ENCODE measurements around the gene PRKN. TPM values are rescaled to one million over a fixed set of nuclear protein-coding genes. Genes with fewer than 3 reads are reported as not detected.

Gene PRKN
- total RNA-seq, 2 donors from 2014 or later = 15.7 to 19.3 TPM

- no peak overlapping the region for H3K4me3 ChIP-seq
- H3K36me3 ChIP-seq = no peaks in the 10 kb centered on the region
- TF ChIP-seq, protein P1, sequence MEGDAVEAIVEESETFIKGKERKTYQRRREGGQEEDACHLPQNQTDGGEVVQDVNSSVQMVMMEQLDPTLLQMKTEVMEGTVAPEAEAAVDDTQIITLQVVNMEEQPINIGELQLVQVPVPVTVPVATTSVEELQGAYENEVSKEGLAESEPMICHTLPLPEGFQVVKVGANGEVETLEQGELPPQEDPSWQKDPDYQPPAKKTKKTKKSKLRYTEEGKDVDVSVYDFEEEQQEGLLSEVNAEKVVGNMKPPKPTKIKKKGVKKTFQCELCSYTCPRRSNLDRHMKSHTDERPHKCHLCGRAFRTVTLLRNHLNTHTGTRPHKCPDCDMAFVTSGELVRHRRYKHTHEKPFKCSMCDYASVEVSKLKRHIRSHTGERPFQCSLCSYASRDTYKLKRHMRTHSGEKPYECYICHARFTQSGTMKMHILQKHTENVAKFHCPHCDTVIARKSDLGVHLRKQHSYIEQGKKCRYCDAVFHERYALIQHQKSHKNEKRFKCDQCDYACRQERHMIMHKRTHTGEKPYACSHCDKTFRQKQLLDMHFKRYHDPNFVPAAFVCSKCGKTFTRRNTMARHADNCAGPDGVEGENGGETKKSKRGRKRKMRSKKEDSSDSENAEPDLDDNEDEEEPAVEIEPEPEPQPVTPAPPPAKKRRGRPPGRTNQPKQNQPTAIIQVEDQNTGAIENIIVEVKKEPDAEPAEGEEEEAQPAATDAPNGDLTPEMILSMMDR (IDR thresholded peaks at IDR 0.05) = peak in 1 of 2 donors; percentile 59
- H3K4me1 ChIP-seq = peaks cover 0 to 11% of the 10 kb centered on the region in 2 donors
- H3K9me3 ChIP-seq = no peaks in the 10 kb centered on the region
- no peak for DNase-seq (ENCODE audit: low spot score)
- H3K27ac ChIP-seq = no peak overlapping the region
- H3K27me3 ChIP-seq = no peaks in the 10 kb centered on the region
Observed at GRCh38 chr6:161618831-161619454, 1108.6 kb downstream of the PRKN start.

GRCh38 chr6:161613711-161614110 lies 1113.9 kb downstream of the PRKN start:
- Histone ChIP-seq H3K4me1 (no peaks in the 10 kb centered on the region), H3K4me3 (no peak overlapping the region), H3K27me3 (no peaks in the 10 kb centered on the region), H3K36me3 (no peaks in the 10 kb centered on the region), H3K9me3 (peaks cover 0 to 9% of the 10 kb centered on the region in 2 donors), H3K27ac (no peak overlapping the region)
- no peak for DNase-seq (ENCODE audit: low spot score)
- TF ChIP-seq, protein P1 (IDR thresholded peaks at IDR 0.05) = no peak

DNA sequence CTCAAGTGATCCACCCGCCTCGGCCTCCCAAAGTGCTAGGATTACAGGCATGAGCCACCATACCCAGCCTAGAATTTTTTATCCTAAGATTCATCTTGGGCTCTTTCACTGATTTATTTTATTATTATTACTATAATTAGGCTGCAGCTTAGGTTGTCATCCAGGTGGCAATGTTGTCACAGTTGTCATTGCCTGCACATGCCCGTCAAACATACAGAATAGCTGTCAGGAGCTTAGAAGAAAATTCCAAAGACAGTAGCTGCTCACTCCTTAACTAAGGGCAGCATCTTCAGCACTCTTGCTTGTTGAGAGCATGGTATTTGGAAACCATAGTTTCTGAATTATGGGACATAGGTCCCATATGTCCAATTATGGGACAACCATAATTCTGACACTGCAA lies 1118.8 kb downstream of the PRKN start:
- TF ChIP-seq, protein P1 (IDR thresholded peaks at IDR 0.05) = no peak
- no peak overlapping the region for H3K27ac ChIP-seq
- H3K9me3 ChIP-seq = peaks cover 0 to 9% of the 10 kb centered on the region in 2 donors

DNA sequence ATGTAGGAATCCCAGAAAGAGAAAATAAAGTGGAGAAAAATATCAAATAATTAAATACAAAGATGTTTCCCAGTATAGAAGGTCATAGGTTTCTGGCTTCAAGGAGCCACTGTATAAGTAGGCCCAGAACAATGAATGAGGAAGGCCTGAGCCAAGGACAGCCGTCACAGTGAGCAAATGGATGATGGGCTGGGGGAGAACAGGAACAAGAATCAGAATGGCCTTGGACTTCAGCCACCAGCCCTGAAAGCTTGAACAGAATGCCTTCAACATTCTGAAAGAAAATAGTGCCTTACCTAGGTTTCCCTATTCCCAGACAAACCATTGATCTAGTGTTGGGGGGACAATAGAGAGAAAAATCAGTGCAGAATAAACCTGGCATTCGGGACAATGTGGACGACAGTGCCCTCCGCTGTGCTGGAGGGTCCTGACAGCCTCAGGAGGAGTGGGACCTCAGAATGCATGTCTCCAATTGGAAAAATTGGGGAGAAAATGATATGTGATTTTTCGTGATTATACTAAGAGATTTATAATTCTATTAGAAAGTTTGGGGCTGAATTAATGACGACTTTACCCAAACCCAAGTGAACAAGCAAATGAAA lies 1119.8 kb downstream of the PRKN start:
- Histone ChIP-seq H3K9me3 (peaks cover 0 to 7% of the 10 kb centered on the region in 2 donors), H3K27me3 (no peaks in the 10 kb centered on the region), H3K4me3 (no peak overlapping the region), H3K27ac (no peak overlapping the region), H3K4me1 (no peaks in the 10 kb centered on the region), H3K36me3 (no peaks in the 10 kb centered on the region)
- DNase-seq (ENCODE audit: low spot score) = no peak
- TF ChIP-seq, protein P1 (IDR thresholded peaks at IDR 0.05) = no peak

More for the DNA sequence above, 1118.8 kb downstream of the PRKN start:
- Histone ChIP-seq H3K36me3 (no peaks in the 10 kb centered on the region), H3K4me3 (no peak overlapping the region), H3K27me3 (no peaks in the 10 kb centered on the region), H3K4me1 (no peaks in the 10 kb centered on the region)
- no peak for DNase-seq (ENCODE audit: low spot score)

DNA sequence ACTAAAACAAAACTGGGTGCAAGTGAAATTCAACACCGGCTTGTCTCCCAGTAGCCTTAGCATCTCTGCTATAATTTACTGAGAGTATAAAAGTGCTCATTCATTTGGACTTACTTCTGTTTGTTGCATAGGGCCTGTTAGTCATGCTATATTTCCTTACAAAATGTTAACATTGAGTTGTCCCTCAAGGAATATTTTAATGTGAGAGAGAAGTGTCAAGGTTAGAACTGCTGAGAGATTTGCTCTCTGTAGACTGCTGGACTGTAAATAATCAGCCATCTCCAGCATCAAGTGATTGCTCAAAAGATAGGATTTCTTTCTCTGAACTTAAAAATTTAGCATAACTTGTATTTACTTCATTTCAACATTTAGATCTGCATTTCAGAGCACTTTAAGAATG lies 1125.2 kb downstream of the PRKN start:
- no peak for DNase-seq (ENCODE audit: low spot score)
- Histone ChIP-seq H3K4me3 (no peak overlapping the region), H3K36me3 (no peaks in the 10 kb centered on the region), H3K4me1 (no peaks in the 10 kb centered on the region), H3K27ac (no peak overlapping the region), H3K9me3 (no peaks in the 10 kb centered on the region), H3K27me3 (no peaks in the 10 kb centered on the region)
- TF ChIP-seq, protein P1 (IDR thresholded peaks at IDR 0.05) = no peak
